A549 treated with DMSO at 1 μM for 4 hours (cell line): Measurements from ENCODE around the gene C15orf39. TPM values are rescaled to one million over a fixed set of nuclear protein-coding genes. Genes with fewer than 3 reads are reported as not detected.

ENCODE experiments used
- total RNA-seq: library from RNA; stranded (reverse); fragments of 200-300 nt; extraction: Qiagen RNA extraction; gene quantifications from 5 replicates; pipeline ENCODE4 v1.2.3, GENCODE V29; 2022; ENCODE audit warnings: low read depth

The C15orf39 gene
- 26.7 to 33.3 TPM (median 29.1 TPM) in 5 replicates for total RNA-seq

DNA sequence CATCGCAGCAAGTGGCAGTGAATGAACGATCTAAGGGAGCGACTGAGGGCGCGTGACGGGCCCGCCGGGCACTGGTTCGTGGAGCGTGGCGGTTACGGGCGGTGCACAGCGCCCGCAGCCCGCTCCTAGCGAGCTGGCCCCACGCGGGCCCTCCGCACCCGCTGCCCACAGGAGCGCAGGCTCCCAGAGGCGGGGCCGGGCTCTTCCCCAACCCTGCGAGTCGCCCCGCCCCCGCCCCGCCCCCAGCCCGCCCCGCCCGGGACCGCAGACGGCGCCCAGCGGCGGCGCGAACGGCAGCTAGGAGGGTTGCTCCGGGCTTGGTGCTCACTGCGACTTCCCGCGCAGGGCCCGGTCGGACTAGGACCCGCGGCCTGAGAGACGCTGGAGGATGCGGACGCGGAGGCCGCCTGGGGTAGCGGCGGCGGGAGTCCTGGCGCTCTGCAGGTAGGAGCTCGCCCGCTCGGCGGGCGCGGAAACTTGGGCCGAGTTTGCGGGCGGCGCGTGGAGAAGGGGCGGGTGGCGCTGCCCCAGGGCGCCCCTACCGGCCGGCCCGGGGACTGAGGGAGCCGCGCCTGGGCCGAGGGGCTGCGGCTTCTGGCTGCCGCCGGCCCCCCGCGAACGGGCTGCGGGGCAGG is at the start of gene C15orf39:
Gene C15orf39 (plus strand): TSS at position 267 of the 635 bp plus-strand sequence. CDS start 4,167 bp downstream, outside the sequence.

DNA sequence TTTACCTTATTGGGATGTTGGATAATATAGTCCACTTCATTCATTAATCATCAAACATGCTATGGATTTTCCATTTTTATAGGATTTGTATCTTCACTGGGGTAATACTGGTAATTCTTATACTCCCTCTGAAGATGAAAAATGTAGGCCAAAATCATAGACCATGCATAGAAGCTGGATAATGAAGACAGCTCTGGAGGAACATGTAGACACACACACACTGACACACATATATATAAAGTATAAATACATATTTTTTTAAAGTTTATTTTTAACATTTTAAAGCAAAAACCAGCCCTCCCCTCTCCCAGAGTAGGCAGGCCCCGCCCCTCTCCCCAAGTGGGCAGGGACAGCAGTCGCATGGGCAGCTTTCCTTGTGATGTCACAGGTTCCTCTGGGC is 56.4 kb downstream of the C15orf39 start, which contains the start of gene GOLGA6C:
Gene GOLGA6C (plus strand): TSS at position 301 of the 400 bp plus-strand sequence. CDS start 265 bp downstream, outside the sequence.

Other genes with a start within 250 kb of the C15orf39 start
- gene RPP25, start 245.1 kb upstream of the C15orf39 start, total RNA-seq: 20.4 to 28.4 TPM (median 27.3 TPM) in 5 replicates
- gene SCAMP5, start 206.3 kb upstream of the C15orf39 start, total RNA-seq: 12.3 to 15.8 TPM (median 14.0 TPM) in 5 replicates
- gene PPCDC, start 178.3 kb upstream of the C15orf39 start, total RNA-seq: 18.0 to 20.4 TPM (median 18.6 TPM) in 5 replicates
- 0.06 TPM in 1 of 5 replicates, not detected in the others for gene GOLGA6C, start 56.5 kb downstream of the C15orf39 start, total RNA-seq
- 0.11 to 0.12 TPM in 2 of 5 replicates, not detected in the others for gene GOLGA6D, start 81.0 kb downstream of the C15orf39 start, total RNA-seq
- 163 to 201 TPM (median 176 TPM) in 5 replicates for gene COMMD4, start 134.2 kb downstream of the C15orf39 start, total RNA-seq
- 0.80 to 2.9 TPM (median 2.7 TPM) in 5 replicates for gene NEIL1, start 145.2 kb downstream of the C15orf39 start, total RNA-seq
- 68.6 to 83.0 TPM (median 80.2 TPM) in 5 replicates for gene MAN2C1, start 166.7 kb downstream of the C15orf39 start, total RNA-seq
- 29.2 to 38.7 TPM (median 36.8 TPM) in 5 replicates for gene SIN3A, start 249.8 kb downstream of the C15orf39 start, total RNA-seq